ENCODE measurements around the gene ATP9B.

DNA sequence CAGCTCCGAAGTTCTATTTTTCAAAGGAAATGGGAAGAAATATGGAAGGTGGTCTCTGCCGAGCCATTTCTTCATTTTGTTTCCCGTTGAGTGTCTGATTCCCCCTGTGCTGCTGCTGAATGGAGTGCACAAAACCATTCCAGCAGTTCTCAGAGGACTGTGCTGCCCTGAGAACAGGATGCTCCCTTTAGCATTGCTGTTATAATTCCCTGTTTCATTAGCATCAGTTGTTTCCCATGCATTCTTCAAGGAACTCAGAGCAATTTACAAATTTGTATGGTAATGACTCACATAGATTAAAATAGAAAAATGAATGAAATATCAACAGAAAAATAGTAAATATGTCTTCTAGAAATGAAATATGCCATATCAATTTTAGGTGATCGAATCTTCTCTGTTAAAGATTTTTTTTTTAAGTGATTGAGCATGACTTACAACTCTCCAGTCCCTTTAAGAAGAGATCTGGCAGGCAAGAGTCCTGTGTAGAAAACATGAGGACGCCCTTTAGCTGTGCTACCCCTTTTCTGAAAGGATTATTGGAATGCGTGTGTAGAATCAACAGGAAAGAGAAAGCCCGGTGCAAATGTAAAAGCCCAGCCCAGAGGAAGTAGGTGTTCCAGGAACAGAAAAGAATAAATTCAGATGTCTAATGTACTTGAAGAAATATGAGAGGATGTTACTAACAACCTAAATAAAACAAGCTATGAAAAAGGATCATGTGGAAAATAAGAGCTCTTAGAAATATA lies 118.5 kb downstream of the ATP9B start:
- TF ChIP-seq, protein P1, sequence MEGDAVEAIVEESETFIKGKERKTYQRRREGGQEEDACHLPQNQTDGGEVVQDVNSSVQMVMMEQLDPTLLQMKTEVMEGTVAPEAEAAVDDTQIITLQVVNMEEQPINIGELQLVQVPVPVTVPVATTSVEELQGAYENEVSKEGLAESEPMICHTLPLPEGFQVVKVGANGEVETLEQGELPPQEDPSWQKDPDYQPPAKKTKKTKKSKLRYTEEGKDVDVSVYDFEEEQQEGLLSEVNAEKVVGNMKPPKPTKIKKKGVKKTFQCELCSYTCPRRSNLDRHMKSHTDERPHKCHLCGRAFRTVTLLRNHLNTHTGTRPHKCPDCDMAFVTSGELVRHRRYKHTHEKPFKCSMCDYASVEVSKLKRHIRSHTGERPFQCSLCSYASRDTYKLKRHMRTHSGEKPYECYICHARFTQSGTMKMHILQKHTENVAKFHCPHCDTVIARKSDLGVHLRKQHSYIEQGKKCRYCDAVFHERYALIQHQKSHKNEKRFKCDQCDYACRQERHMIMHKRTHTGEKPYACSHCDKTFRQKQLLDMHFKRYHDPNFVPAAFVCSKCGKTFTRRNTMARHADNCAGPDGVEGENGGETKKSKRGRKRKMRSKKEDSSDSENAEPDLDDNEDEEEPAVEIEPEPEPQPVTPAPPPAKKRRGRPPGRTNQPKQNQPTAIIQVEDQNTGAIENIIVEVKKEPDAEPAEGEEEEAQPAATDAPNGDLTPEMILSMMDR (conservative IDR thresholded peaks at IDR 0.05) = no peak
- no peak for TF ChIP-seq ZFX (IDR thresholded peaks at IDR 0.05)
